ENCODE measurements around the gene YIF1B.

Gene YIF1B

DNA sequence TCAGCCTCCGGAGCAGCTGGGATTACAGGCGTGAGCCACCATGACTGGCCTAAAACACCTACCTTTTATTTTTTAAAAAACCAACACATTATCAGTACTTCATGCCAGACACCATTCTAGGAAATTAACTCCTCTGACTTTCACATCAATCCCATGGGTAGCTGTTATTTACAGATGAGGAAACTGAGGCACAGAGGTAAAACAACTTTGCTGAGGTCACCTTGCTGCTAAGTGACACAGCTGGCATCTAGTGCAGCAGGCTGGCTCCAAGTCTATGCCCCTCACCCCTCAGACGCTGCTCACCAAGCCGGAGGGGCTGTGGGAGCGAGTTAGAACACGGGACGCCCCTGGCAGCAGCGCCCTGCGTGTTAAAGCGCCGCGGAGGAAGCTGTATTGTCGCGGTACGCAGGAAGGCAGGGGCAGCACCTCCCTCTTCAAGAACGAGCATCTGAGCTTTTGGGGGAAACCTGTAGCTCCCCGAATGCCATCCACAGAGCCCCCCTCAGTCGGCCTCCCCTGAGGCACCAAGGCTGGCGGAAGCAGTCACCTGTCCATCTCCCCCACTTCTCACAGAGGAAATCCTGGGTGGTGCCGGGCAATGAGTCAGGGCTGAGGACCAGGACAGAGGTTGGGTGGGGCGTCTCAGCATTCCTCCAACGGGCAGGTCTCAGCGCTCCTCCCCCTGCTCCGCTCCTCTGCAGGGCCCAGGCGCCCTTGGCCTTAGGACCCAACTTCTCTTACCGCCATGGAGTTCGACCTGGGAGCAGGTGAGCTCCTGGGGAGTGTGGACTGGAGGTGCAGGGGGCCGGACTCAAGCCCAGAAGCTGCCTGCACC is 12.0 kb downstream of the YIF1B start, which contains the start of gene C19orf33:
Gene C19orf33 (plus strand): TSS at position 735 of the 835 bp plus-strand sequence. CDS start 11 bp downstream, at position 746.
- DNase-seq, result no peak

DNA sequence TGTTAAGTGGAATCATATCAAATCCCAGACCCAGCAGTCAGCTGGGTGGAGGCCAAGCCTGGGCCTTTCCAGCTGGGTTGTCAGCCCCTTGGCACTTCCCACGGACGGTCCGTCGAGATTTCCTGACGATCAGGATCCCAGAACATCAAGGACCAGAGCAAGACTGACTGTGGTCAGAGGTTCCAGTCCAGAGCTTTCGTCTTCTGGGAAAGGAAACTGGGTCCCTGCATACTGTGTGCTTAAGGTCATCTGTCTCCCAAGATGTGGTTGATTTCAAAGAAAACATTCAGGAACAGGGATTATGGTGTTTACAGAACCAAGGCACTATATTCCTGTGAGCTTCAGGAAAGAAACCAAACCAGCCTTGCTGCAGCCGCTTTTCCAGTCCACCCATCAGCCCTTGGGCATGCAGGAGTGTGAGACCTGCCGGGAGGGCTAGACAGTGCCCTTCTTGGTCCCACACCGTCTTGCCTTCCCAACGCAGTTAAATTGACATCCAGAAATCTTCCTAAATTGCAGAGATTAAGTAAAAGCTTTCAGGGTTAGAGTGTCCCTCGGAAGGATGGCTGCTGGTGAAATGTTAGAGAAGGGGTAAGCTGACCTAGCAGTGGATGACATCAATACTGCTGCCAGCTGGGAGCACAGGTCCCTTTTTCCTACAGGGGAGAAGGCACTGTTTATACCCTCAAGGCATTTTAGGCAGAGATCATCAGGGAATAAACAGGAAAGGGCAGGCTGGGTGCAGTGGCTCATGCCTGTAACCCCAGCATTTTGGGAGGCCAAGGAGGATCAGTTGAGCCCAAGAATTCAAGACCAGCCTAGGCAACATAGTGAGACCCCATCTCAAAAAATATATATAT is 16.7 kb downstream of the YIF1B start:
- DNase-seq, result no peak

DNA sequence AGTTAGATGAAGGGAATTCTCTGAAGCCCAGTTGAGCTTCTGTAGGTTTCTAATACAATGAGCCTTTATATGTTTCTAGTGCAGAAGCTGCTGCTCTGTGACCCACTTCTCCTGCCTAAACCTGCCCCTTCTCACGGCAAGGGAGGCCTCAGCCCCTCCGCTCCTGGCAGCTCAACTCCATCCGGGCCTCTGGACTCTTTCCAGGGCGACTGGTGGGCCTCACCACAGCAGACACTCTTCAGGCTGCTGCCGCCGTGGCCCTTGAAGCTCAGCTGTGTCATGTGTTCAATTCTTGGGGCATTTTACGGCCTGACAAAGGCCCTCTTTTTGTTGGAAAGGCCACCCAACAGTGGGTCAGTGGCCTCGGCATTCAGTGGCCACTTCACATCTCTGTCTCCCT is 21.7 kb downstream of the YIF1B start:
- no peak for DNase-seq

DNA sequence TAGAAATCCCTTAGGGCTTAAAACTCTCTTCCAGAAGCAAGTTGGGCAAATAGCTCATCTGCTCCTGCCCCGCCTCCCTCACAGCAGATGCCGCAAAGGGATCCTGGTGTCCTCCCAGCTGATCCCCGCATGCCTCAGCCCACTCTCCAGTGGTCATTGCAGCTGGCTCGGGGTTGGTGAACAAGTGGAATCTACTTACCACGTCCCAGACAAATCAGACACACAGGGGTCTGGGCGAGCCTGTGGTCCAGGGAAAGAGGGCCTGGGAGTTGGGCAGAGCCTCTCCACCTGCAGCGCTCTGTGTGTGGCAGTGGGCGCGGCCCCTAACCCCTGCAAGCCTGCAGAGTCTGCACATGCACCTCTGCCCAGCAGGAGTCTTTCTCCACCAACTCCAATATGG is 22.5 kb downstream of the YIF1B start:
- no peak for DNase-seq

DNA sequence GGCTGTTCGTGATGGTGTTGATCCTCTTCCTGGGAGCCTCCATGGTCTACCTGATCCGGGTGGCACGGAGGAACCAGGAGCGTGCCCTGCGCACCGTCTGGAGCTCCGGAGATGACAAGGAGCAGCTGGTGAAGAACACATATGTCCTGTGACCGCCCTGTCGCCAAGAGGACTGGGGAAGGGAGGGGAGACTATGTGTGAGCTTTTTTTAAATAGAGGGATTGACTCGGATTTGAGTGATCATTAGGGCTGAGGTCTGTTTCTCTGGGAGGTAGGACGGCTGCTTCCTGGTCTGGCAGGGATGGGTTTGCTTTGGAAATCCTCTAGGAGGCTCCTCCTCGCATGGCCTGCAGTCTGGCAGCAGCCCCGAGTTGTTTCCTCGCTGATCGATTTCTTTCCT is 23.9 kb downstream of the YIF1B start:
- no peak for DNase-seq

DNA sequence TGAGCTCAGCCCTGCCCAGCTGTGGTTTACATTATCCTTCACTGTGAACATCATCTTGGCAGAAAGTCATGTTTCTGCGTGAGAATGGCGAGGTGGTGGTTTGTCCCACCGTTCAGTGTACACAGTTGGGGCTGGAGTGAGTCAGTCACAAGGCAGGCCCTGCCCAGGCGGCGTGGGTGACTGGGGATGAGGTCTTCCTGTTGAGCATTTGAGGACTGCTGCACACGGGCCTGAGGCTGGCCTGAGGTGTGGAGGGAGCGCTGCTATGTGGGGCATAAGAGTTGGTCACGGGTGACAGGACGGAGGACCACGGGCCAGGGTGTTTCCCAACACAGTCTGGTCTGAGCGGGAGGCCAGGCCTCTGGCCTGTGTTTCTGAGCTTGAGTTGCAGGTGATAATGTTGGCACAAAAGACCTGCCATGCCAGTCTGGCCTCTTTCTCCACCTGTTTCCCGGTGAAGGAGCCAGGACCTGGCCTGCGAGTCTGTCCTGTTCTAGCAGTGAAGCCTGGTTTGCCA is 25.1 kb downstream of the YIF1B start:
- no peak for DNase-seq

DNA sequence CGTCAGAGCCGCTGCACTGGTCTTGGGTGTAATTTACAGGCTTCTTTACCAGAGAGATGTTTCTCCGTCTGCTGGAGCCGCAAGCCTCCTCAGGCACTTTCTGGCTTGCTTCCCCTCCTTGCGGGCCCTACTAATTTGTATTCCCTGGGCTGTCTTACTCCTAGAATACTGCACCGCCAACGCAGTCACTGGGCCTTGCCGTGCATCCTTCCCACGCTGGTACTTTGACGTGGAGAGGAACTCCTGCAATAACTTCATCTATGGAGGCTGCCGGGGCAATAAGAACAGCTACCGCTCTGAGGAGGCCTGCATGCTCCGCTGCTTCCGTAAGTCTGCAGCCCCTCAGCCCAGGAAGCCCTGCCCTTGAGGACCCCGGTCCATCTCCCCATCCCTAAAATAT is 25.8 kb downstream of the YIF1B start:
- no peak for DNase-seq

DNA sequence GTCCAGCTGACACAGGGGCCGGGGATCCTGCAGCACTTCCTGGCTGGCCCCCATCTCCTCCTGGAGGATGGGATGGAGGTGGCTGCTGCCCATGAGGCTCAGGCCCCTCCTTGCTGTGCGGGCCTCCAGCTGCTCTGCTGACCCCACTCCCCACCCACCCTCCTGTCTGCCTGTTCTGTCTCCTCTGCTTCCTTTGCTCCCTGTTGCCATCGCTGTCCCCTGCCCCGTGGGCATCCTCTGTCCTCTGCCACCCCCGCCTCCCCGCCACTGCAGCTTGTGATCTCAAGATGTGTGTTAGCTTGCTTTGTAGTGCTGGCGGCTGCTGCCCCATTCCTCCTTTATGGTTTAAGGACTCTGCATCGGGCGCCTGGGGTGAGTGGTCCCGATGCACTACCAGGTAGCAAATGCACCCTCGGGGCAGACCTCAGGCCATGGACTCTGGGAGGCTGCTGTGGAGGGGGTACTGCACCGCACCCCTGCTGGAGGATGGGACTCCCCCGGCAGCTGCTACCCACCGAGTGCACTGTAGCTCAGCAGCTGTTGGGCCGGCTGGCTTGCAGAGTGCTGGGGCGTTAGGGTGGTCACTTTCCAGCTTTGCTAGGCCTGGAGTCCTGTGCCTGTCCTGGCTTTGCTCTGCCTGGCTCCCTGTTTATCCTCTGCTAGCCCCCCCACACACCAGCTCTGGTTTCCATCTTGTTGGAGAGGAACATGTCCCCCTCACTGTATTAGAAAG is 27.5 kb downstream of the YIF1B start:
- no peak for DNase-seq

DNA sequence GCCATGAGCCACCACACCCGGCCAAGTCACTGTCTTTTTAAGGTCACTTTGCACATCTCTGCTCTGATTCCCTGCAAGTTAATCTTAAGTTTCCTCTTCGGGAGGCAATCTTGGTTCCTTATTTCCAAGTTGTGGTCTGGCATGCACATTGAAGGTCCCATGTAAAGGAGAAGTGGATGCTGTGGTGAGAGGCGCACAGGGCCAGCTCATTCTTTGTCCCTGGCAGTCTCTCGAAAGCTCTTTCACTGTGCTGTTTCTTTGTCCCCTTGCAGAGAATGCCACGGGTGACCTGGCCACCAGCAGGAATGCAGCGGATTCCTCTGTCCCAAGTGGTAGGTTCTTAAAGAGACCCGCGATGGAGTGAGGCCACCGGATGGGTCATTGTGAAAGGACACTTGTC is 28.1 kb downstream of the YIF1B start:
- DNase-seq, result no peak

DNA sequence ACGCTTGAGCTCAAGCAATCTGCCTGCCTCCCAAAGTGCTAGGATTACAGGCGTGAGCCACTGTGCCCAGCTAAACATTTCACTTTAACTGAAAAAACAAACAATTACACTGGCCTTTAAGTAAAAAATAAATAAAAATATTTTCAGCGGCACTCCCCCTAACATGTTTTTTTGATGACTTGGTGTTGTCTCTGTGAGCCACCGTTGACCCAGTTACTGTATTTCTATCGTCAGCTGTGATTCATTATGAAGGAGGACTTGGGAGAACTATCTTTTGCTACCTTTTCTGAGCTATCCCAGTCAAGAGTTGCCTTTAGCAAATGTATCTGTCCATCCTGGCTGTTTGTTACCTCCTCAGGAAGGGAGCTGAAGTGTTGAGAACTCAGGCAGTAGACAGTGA is 30.2 kb downstream of the YIF1B start:
- DNase-seq, result no peak

DNA sequence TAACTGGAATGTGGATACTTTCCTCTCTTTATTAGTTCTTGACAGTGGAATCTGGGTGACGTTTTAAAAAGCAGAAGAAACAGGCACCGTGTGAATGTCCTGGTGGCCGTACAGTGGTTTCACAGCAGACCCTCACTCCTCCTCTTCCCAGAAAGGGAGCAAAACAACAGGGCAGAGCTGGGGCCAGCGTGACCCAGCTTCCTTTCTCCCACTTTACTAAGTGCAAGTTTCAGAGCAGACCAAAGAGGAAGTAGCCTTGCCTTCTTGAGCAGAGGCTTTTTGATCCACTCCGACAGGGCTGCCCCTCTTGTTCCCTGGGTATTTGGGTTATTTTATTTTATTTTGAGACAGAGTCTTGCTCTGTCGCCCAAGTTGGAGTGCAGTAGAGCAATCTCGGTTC is 31.3 kb downstream of the YIF1B start:
- DNase-seq, result no peak

DNA sequence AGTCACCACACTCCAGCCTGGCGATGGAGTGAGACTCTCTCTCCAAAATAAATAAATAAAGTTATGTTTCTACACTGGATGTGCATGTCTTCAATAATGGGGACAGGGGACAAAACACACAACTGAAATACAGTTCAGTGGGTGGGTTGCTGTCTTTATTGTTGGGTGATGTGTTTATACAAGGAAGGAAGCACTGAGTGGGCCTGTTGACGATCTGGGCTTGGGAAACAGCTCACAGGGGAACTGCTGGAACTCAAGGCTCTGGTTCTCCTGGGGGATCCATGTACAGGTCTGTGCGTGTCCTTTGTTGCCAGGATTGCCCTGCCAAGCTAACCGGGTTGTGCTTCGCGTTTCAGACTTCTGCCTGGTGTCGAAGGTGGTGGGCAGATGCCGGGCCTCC is 32.5 kb downstream of the YIF1B start:
- no peak for DNase-seq

DNA sequence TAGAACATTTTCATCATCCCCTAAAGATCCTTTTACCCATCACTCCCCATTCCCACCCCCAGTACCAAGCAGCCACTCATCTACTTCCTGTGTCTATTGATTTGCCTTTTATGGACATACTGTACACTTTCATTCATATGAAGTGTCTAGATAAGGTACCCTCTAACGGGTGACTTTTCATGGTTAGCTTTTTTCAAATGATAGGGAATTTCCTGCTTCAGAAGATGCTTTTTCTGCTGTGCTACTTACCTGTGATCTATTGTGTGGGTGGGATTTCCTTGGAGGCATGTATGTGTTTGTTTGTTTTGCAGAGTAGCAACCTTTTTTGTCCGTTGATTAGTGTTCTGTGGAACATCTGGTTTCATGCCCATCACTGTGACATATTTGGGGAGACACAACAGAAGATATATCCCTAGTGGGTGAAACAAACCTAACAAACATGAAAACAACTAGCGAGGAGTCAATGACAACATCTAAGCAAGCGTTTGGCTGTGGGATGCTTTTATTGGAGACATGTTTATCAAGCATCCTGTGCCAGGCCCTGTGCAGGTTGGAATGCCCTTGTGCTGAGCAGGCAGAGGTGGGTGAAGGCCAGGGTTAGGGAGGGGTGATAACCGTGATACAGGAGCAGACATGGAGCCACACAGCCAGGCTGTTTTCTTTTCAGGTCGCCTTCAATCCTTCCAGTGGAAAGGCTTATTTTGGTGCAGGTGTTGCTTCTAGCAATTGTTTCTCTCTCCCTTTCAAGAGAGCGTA is 33.8 kb downstream of the YIF1B start:
- DNase-seq, result no peak

DNA sequence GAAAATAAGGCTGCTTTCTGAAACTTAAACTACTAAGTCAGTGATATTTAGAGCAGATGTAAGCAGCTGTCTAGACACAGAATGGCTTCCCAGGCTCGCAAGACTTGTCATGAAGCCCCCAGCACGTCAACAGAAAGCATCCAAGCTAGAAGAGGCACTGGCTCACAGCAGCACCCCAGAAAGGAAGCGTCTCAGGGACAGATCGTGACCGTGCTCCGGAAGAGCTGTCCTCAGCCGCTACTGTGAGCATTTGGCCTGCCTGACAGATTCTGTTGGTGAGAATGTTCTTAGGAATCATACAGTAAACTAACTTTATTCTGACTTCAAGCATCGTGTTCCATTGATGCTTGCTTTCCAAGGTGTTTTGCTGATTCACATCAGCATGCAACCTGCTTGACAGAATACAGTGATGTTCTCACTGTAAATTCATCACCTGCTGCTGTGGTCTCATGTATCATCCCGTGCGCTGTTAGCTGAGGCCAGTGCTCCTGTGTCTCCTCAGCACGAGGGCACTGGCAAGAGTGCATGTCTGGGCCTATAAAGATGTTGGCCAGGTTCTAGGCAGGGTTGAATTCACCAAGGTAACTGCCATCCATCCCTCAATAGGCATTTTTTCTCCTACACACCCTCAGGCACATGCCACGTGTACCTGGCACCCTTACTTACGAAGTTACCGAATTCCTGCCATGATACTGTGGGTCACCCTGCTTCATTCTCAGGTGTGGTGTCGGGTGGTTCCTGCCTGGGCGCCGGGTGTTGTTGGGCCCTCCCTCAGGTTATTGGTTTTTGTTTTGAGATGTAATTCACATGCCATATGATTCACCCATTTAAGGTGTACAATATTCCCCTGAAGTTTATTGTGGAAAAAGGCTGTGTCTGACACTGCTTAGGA is 35.5 kb downstream of the YIF1B start:
- DNase-seq, result no peak

DNA sequence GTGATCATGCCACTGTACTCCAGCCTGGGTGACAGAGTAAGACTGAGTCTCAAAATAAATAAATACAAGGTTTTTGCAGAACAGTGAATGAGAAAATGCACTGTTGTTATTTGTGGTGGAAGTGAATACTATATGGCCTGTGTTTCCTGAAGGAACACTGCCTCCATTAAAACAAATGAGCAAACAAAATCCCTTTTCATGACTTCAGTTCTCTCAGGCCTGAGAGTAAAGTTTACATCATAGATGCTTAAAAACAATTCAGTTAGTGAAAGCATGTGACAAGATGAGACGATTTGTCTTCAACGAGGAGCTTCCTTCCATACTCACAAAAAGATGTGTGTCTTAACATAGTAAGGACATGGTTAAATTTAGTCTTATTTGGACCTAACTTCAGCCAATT is 37.0 kb downstream of the YIF1B start:
- DNase-seq, result no peak

DNA sequence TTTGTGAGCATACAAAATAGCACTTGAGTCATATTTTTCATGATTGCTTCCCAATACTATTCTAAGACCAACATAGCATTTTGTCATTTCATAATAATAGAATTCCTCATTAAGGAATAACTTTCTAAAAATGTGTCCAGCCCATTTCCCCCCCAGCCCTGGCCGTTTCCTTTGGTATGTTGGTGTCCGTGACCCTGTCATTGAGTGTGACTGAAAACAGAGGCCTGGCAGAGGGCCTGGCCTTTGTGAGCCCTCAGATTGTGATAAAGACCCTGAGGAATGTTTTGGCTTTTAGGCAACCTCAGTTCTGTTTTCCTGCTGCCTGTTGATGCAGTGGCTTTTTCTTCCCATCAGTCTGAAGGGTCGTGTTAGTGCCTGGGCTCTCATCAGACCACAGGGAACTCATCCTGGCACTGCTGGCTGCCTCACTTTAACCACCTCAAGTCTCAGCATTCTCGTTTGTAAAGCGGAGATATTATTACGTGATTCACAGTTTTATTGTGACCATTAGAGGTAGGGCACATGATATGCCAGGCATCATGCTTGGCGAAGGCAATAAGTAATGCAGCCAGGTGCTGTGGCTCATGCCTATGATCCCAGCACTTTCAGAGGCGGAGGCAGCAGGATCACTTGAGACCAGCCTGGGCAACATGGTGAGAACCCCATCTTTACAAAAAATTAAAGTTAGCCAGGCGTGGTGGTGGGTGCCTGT is 37.6 kb downstream of the YIF1B start:
- DNase-seq, result no peak

DNA sequence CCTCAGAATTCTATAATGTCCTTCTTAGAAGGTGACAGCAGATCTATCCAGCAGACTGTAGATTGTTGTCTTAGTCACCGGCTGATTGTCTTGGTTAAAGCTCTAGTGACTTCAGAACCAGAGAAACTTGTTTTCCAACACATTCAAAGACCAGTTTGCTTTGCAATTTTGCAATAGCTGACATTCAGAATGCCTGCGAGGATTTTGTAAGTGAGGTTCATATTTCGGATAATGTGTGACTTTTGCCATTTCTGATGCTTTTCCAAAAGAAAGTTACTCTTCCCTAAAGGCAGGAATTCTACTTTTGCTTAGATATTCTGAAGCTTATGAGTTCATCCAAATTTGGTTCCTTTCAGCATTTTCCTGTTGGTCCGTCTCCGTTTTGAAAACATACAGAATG is 38.2 kb downstream of the YIF1B start:
- DNase-seq, result no peak

DNA sequence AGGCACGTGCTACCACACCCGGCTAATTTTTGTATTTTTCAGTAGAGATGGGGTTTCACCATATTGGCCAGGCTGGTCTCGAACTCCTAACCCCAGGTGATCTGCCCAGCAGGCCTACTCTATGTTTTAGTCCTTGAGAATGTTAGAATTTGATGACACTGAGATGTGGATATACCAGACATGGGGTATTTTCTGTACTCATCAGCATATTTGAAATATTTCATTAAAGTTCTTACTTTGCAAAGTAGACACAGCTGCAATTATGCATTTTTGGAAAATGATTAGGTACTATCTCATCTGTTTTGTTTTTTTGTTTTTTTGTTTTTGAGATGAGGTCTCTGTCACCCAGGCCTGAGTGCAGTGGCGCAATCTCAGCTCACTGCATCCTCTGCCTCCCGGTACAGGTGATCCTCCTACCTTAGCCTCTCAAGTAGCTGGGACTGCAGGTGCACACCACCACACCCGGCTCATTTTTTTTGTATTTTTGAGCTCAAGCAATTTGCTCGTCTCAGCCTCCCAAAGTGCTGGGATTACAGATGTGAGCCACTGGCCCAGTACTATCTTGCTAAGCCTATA is 38.7 kb downstream of the YIF1B start:
- DNase-seq, result no peak

DNA sequence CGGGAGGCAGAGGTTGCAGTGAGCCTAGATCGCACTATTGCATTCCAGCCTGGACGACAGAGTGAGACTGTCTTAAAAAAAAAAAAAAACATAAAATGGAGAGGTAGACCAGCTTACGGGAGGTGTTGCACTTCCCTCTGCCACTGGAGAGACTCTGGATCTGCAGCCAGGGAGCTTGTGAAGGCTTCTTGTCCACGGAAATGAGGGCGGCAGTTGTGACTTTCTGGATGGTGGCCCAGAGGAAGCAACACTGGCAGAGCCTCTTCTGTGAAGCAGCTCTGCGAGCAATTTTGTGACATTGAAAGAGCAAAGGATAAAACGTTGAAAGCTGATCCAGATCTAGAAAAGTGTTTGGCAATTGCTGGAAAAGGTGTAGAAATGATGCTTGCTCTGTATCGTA is 41.0 kb downstream of the YIF1B start:
- no peak for DNase-seq

DNA sequence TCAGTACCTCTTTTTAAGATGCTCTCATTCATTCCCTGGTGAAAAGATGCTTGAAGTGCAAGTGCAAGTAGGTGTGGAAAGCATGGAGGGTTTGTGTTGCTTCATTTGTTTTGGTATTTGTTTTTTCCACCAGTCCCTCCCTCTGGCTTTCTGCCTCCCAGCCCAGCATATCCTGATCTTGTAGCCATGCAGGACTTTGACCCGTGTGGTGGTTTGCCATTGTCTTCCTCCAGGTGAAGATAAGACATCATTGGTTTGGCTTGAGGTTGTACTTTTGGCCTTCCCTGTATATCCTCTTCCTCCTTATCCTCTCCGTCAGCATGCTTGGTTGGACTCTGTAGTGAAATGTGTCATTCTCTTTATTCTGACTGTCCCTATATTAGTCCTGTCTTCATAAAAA is 42.2 kb downstream of the YIF1B start:
- DNase-seq, result no peak
